GM23338 (cell line): ENCODE results near the gene ANKRD34B. TPM values are rescaled to one million over a fixed set of nuclear protein-coding genes. Genes with fewer than 3 reads are reported as not detected.

Source experiments
- ATAC-seq: fragments of 200-7000 bp; cut with Tn5 transposase; 3 replicates; pipeline ENCODE4 v1.9.1; 2020
- DNase-seq: peaks from one replicate; pipeline ENCODE4 v3.0.0-alpha.2; 2015; ENCODE audit warnings: low spot score
- H2AFZ ChIP-seq: fragments of 200-600 bp; sonication (generic); 2 replicates; pipeline ENCODE4 v1.8.0; 2016; ENCODE audit warnings: antibody characterized with exemption, mild to moderate bottlenecking, moderate library complexity
- H3F3A ChIP-seq: fragments of 200-600 bp; sonication (generic); replicated peaks from 2 replicates; pipeline ENCODE4 v1.8.0; 2017; ENCODE audit warnings: antibody characterized with exemption, mixed run types, low read depth
- H3K27ac ChIP-seq: fragments of 200-600 bp; sonication (generic); 2 replicates; pipeline ENCODE4 v1.6.1; 2016; ENCODE audit warnings: low read depth
- H3K27me3 ChIP-seq: fragments of 200-600 bp; sonication (generic); 2 replicates; pipeline ENCODE4 v1.8.0; 2016; ENCODE audit warnings: mild to moderate bottlenecking, mixed run types, moderate library complexity; ENCODE audit not compliant: insufficient read depth
- H3K36me3 ChIP-seq: fragments of 200-600 bp; sonication (generic); 2 replicates; pipeline ENCODE4 v1.8.0; 2016; ENCODE audit warnings: mild to moderate bottlenecking; ENCODE audit not compliant: insufficient read depth
- H3K4me1 ChIP-seq: fragments of 200-600 bp; sonication (generic); 2 replicates; pipeline ENCODE4 v1.8.0; 2016; ENCODE audit warnings: mild to moderate bottlenecking, moderate library complexity; ENCODE audit not compliant: insufficient read depth
- H3K4me2 ChIP-seq: fragments of 200-600 bp; sonication (generic); 2 replicates; pipeline ENCODE4 v1.7.1; 2017; ENCODE audit warnings: mixed run types
- H3K4me3 ChIP-seq: fragments of 200-600 bp; sonication (generic); 2 replicates; pipeline ENCODE4 v1.6.1; 2016; ENCODE audit warnings: mixed run types
- H3K79me2 ChIP-seq: fragments of 200-600 bp; sonication (generic); replicated peaks from 2 replicates; pipeline ENCODE4 v1.8.0; 2017; ENCODE audit warnings: mild to moderate bottlenecking; ENCODE audit not compliant: insufficient read depth
- H3K9me2 ChIP-seq: fragments of 200-600 bp; sonication (generic); 2 replicates; pipeline ENCODE4 v1.8.0; 2017; ENCODE audit not compliant: insufficient read depth
- H4K20me1 ChIP-seq: fragments of 200-600 bp; sonication (generic); replicated peaks from 2 replicates; pipeline ENCODE4 v1.8.0; 2017; ENCODE audit warnings: mild to moderate bottlenecking; ENCODE audit not compliant: insufficient read depth
- H3K27ac Mint-ChIP-seq: 2 replicates; pipeline ENCODE4 v1.8.0; 2020; ENCODE audit warnings: inconsistent platforms, mild to moderate bottlenecking, moderate library complexity, mixed read lengths
- H3K27me3 Mint-ChIP-seq: 3 replicates; pipeline ENCODE4 v1.8.0; 2022; ENCODE audit warnings: low read depth, mild to moderate bottlenecking, moderate library complexity, mixed read lengths, inconsistent platforms; ENCODE audit not compliant: insufficient read depth, poor library complexity
- H3K36me3 Mint-ChIP-seq: 3 replicates; pipeline ENCODE4 v1.8.0; 2021; ENCODE audit warnings: low read depth, mild to moderate bottlenecking, inconsistent platforms, moderate library complexity, mixed read lengths
- H3K4me1 Mint-ChIP-seq: 3 replicates; pipeline ENCODE4 v1.8.0; 2020; ENCODE audit warnings: mild to moderate bottlenecking, inconsistent platforms, mixed read lengths
- H3K4me3 Mint-ChIP-seq: 3 replicates; pipeline ENCODE4 v1.8.0; 2021; ENCODE audit warnings: moderate library complexity, mild to moderate bottlenecking, inconsistent platforms, mixed read lengths
- H3K9me3 Mint-ChIP-seq: 3 replicates; pipeline ENCODE4 v1.8.0; 2020; ENCODE audit warnings: moderate library complexity, mild to moderate bottlenecking, inconsistent platforms, mixed read lengths
- CREB1 ChIP-seq: fragments of 250-450 bp; sonication (Bioruptor Pico); IDR thresholded peaks from 2 replicates; pipeline ENCODE4 v1.5.0; 2020; ENCODE audit warnings: low read depth, mild to moderate bottlenecking, moderate library complexity
- CTCF ChIP-seq, 2 experiments: fragments of 200-600 bp in 1 of 2; sonication (generic) in 1 of 2; conservative IDR thresholded peaks; 2 replicates each; pipeline versions ENCODE4 v1.5.1 to v1.6.1; 2016 to 2017; ENCODE audit warnings: antibody characterized with exemption in 2 of 2, low read depth in 2 of 2, mild to moderate bottlenecking in 2 of 2, moderate library complexity in 1 of 2
- ETS1 ChIP-seq: IDR thresholded peaks from 2 replicates; pipeline ENCODE4 v1.6.1; 2016; ENCODE audit warnings: antibody characterized with exemption
- EZH2 ChIP-seq: fragments of 200-600 bp; sonication (generic); IDR thresholded peaks from one replicate; pipeline ENCODE4 v1.8.0; 2017; ENCODE audit warnings: antibody characterized with exemption, mild to moderate bottlenecking, low read depth; ENCODE audit not compliant: unreplicated experiment
- EZH2phosphoT487 ChIP-seq: fragments of 200-600 bp; sonication (generic); IDR thresholded peaks from one replicate; pipeline ENCODE4 v1.8.1; 2018; ENCODE audit warnings: antibody characterized with exemption; ENCODE audit not compliant: unreplicated experiment
- JUNB ChIP-seq: IDR thresholded peaks from one replicate; pipeline ENCODE4 v1.6.1; 2016; ENCODE audit warnings: antibody characterized with exemption; ENCODE audit not compliant: unreplicated experiment
- NANOG ChIP-seq: IDR thresholded peaks from 2 replicates; pipeline ENCODE4 v1.6.1; 2016; ENCODE audit warnings: antibody characterized with exemption, borderline replicate concordance
- POLR2AphosphoS5 ChIP-seq: IDR thresholded peaks from 2 replicates; pipeline ENCODE4 v1.6.1; 2016; ENCODE audit warnings: antibody characterized with exemption, low read depth
- STAT1 ChIP-seq: IDR thresholded peaks from one replicate; pipeline ENCODE4 v1.6.1; 2016; ENCODE audit warnings: antibody characterized with exemption; ENCODE audit not compliant: unreplicated experiment
- ZNF114 ChIP-seq: fragments of 250-450 bp; sonication (Bioruptor Pico); IDR thresholded peaks from 2 replicates; pipeline ENCODE4 v1.5.0; 2020; ENCODE audit warnings: mild to moderate bottlenecking, moderate library complexity
- ZNF331 ChIP-seq: fragments of 250-450 bp; sonication (Bioruptor Pico); IDR thresholded peaks from 2 replicates; pipeline ENCODE4 v1.5.0; 2020; ENCODE audit warnings: low read depth, mild to moderate bottlenecking, moderate library complexity
- polyA plus RNA-seq: library from polyadenylated mRNA; unstranded; fragments of >200 nt; fragmentation: Nextera tagmentation; extraction: Ambion mirVana; gene quantifications from 2 replicates; pipeline ENCODE4 v1.2.1, GENCODE V29; 2016
- total RNA-seq: library from RNA; depleted of rRNA; stranded (reverse); fragments of >200 nt; shearing (Covaris generic); gene quantifications from 2 replicates; pipeline ENCODE4 v1.2.3, GENCODE V29; 2014
- TF ChIP-seq, protein P1 (sequence below): IDR thresholded peaks from one replicate; pipeline ENCODE4 v1.6.1; 2018; ENCODE audit warnings: antibody characterized with exemption; ENCODE audit not compliant: unreplicated experiment
- TF ChIP-seq, protein P2 (sequence below): fragments of 250-450 bp; sonication (Bioruptor Pico); IDR thresholded peaks from 2 replicates; pipeline ENCODE4 v1.5.0; 2020; ENCODE audit warnings: mild to moderate bottlenecking, moderate library complexity

ANKRD34B gene
- total and polyA plus RNA-seq, 2 experiments from 2014 or later = 1.6 to 2.9 TPM

- Histone ChIP-seq H3K27ac (no peak overlapping the region), H3F3A (no peaks in the 10 kb centered on the region), H3K4me3 (no peak overlapping the region), H3K36me3 (no peaks in the 10 kb centered on the region), H3K27me3 (no peaks in the 10 kb centered on the region), H4K20me1 (no peaks in the 10 kb centered on the region), H2AFZ (no peak overlapping the region), H3K9me2 (no peaks in the 10 kb centered on the region; the same call in 1 of the 2 replicates), H3K4me1 (no peaks in the 10 kb centered on the region), H3K79me2 (no peaks in the 10 kb centered on the region), H3K4me2 (no peak overlapping the region)
- TF ChIP-seq EZH2 (no peak), NANOG (no peak), CTCF (conservative IDR thresholded peaks at IDR 0.05; ENCODE audit: low read depth in 2 of 2) (no peak), JUNB (no peak), ZNF331 (no peak), ETS1 (no peak), EZH2phosphoT487 (no peak), STAT1 (no peak), POLR2AphosphoS5 (no peak), ZNF114 (no peak), CREB1 (no peak)
- TF ChIP-seq, protein P1, sequence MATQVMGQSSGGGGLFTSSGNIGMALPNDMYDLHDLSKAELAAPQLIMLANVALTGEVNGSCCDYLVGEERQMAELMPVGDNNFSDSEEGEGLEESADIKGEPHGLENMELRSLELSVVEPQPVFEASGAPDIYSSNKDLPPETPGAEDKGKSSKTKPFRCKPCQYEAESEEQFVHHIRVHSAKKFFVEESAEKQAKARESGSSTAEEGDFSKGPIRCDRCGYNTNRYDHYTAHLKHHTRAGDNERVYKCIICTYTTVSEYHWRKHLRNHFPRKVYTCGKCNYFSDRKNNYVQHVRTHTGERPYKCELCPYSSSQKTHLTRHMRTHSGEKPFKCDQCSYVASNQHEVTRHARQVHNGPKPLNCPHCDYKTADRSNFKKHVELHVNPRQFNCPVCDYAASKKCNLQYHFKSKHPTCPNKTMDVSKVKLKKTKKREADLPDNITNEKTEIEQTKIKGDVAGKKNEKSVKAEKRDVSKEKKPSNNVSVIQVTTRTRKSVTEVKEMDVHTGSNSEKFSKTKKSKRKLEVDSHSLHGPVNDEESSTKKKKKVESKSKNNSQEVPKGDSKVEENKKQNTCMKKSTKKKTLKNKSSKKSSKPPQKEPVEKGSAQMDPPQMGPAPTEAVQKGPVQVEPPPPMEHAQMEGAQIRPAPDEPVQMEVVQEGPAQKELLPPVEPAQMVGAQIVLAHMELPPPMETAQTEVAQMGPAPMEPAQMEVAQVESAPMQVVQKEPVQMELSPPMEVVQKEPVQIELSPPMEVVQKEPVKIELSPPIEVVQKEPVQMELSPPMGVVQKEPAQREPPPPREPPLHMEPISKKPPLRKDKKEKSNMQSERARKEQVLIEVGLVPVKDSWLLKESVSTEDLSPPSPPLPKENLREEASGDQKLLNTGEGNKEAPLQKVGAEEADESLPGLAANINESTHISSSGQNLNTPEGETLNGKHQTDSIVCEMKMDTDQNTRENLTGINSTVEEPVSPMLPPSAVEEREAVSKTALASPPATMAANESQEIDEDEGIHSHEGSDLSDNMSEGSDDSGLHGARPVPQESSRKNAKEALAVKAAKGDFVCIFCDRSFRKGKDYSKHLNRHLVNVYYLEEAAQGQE = no peak
- TF ChIP-seq, protein P2, sequence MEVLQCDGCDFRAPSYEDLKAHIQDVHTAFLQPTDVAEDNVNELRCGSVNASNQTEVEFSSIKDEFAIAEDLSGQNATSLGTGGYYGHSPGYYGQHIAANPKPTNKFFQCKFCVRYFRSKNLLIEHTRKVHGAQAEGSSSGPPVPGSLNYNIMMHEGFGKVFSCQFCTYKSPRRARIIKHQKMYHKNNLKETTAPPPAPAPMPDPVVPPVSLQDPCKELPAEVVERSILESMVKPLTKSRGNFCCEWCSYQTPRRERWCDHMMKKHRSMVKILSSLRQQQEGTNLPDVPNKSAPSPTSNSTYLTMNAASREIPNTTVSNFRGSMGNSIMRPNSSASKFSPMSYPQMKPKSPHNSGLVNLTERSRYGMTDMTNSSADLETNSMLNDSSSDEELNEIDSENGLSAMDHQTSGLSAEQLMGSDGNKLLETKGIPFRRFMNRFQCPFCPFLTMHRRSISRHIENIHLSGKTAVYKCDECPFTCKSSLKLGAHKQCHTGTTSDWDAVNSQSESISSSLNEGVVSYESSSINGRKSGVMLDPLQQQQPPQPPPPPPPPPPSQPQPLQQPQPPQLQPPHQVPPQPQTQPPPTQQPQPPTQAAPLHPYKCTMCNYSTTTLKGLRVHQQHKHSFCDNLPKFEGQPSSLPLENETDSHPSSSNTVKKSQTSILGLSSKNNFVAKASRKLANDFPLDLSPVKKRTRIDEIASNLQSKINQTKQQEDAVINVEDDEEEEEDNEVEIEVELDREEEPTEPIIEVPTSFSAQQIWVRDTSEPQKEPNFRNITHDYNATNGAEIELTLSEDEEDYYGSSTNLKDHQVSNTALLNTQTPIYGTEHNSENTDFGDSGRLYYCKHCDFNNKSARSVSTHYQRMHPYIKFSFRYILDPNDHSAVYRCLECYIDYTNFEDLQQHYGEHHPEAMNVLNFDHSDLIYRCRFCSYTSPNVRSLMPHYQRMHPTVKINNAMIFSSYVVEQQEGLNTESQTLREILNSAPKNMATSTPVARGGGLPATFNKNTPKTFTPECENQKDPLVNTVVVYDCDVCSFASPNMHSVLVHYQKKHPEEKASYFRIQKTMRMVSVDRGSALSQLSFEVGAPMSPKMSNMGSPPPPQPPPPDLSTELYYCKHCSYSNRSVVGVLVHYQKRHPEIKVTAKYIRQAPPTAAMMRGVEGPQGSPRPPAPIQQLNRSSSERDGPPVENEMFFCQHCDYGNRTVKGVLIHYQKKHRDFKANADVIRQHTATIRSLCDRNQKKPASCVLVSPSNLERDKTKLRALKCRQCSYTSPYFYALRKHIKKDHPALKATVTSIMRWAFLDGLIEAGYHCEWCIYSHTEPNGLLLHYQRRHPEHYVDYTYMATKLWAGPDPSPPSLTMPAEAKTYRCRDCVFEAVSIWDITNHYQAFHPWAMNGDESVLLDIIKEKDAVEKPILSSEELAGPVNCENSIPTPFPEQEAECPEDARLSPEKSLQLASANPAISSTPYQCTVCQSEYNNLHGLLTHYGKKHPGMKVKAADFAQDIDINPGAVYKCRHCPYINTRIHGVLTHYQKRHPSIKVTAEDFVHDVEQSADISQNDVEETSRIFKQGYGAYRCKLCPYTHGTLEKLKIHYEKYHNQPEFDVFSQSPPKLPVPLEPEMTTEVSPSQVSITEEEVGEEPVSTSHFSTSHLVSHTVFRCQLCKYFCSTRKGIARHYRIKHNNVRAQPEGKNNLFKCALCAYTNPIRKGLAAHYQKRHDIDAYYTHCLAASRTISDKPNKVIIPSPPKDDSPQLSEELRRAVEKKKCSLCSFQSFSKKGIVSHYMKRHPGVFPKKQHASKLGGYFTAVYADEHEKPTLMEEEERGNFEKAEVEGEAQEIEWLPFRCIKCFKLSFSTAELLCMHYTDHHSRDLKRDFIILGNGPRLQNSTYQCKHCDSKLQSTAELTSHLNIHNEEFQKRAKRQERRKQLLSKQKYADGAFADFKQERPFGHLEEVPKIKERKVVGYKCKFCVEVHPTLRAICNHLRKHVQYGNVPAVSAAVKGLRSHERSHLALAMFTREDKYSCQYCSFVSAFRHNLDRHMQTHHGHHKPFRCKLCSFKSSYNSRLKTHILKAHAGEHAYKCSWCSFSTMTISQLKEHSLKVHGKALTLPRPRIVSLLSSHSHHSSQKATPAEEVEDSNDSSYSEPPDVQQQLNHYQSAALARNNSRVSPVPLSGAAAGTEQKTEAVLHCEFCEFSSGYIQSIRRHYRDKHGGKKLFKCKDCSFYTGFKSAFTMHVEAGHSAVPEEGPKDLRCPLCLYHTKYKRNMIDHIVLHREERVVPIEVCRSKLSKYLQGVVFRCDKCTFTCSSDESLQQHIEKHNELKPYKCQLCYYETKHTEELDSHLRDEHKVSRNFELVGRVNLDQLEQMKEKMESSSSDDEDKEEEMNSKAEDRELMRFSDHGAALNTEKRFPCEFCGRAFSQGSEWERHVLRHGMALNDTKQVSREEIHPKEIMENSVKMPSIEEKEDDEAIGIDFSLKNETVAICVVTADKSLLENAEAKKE (CRISPR knock-in tag) = no peak
- DNase-seq = no peak
- no peak overlapping the region for H3K4me3 Mint-ChIP-seq
- no peaks in the 10 kb centered on the region for H3K36me3 Mint-ChIP-seq
- no peak overlapping the region for H3K27ac Mint-ChIP-seq
- peaks cover 1% of the 10 kb centered on the region for H3K27me3 Mint-ChIP-seq
- no peak for ATAC-seq
- H3K4me1 Mint-ChIP-seq = no peaks in the 10 kb centered on the region
- H3K9me3 Mint-ChIP-seq = no peaks in the 10 kb centered on the region
Measured at GRCh38 chr5:80609692-80610091, 39.6 kb upstream of the ANKRD34B start.
